HCT116 (cell line): Measurements from ENCODE around the gene OR6B1. TPM values are rescaled to one million over a fixed set of nuclear protein-coding genes. Genes with fewer than 3 reads are reported as not detected.

Experiments
- ATAC-seq: fragments of 200-7000 bp; cut with Tn5 transposase; 2 replicates; pipeline ENCODE4 v1.9.1; 2020; ENCODE audit warnings: mild to moderate bottlenecking, moderate library complexity
- BruUV-seq: library from RNA; stranded (reverse); fragments of 400-500 nt; replicated peaks from 2 replicates; lab custom pipeline; 2021; lab: Mats Ljungman, UMichigan
- CTCF ChIA-PET: fragments of 300-600 bp; sonication (Branson Sonifier 250); formaldehyde crosslinking; loops from one replicate; lab custom pipeline; 2021; ENCODE audit warnings: antibody characterized with exemption; lab: Charles Lee
- POLR2A ChIA-PET: fragments of 300-600, 350-600 bp; sonication (Branson Sonifier 250); formaldehyde crosslinking; loops from one replicate; lab custom pipeline; 2021; ENCODE audit warnings: antibody characterized with exemption; lab: Charles Lee
- RAD21 ChIA-PET, 2 experiments: fragments of 300-600 bp; sonication (Branson Sonifier 250); formaldehyde crosslinking; loops; one replicate each; lab custom pipeline; 2023; ENCODE audit warnings: low total read pairs in 2 of 2; ENCODE audit not compliant: uncharacterized antibody in 2 of 2, unreplicated experiment in 2 of 2, low non-redundant PET in 1 of 2; lab: Charles Lee
- DNase-seq: peaks from one replicate; pipeline ENCODE4 v3.0.0-alpha.2; 2010; ENCODE audit warnings: low read depth, low spot score
- H2AFZ ChIP-seq: fragments of 200-600 bp; shearing (Covaris generic), sonication (generic); 2 replicates; pipeline ENCODE4 v1.6.1; 2017; ENCODE audit warnings: low read depth, mixed run types, mixed read lengths, antibody characterized with exemption, low read length; ENCODE audit not compliant: poor library complexity, severe bottlenecking
- H3K27ac ChIP-seq: 2 replicates; pipeline ENCODE4 v1.5.1; 2012; ENCODE audit warnings: low read depth, low read length
- H3K27me3 ChIP-seq: fragments of 200-600 bp; sonication (generic); 2 replicates; pipeline ENCODE4 v1.6.1; 2016; ENCODE audit warnings: mixed run types, low read length, mixed read lengths; ENCODE audit not compliant: insufficient read depth
- H3K36me3 ChIP-seq, 2 experiments: fragments of 200-500 bp in 1 of 2; fragments of 200-600 bp in 1 of 2; sonication (Bioruptor generic) in 1 of 2; sonication (generic) in 1 of 2; 2 replicates each; pipeline versions ENCODE4 v1.5.1 to v1.6.1; 2014 to 2016; ENCODE audit warnings: low read length in 2 of 2, inconsistent platforms in 1 of 2, mixed read lengths in 1 of 2, mixed run types in 1 of 2; ENCODE audit not compliant: insufficient read depth in 2 of 2, control insufficient read depth in 1 of 2
- H3K4me1 ChIP-seq, 2 experiments: fragments of 200-600 bp in 1 of 2; sonication (generic) in 1 of 2; 2 replicates each; pipeline versions ENCODE4 v1.5.1 to v1.6.1; 2012 to 2017; ENCODE audit warnings: low read length in 2 of 2, inconsistent platforms in 1 of 2, mild to moderate bottlenecking in 1 of 2, mixed read lengths in 1 of 2, mixed run types in 1 of 2, moderate library complexity in 1 of 2; ENCODE audit not compliant: insufficient read depth in 2 of 2, control insufficient read depth in 1 of 2
- H3K4me2 ChIP-seq: fragments of 200-600 bp; sonication (generic); 2 replicates; pipeline ENCODE4 v1.6.1; 2017; ENCODE audit warnings: mixed run types, low read length, mixed read lengths
- H3K4me3 ChIP-seq, 2 experiments: fragments of 200-600 bp in 1 of 2; sonication (generic) in 1 of 2; replicated peaks in 1 of 2; 2 replicates each; pipeline ENCODE4 v1.5.1; 2011 to 2016; ENCODE audit warnings: low read length in 2 of 2, control low read depth in 1 of 2, low read depth in 1 of 2, mild to moderate bottlenecking in 1 of 2, mixed read lengths in 1 of 2, mixed run types in 1 of 2
- H3K79me2 ChIP-seq: fragments of 200-600 bp; sonication (generic); 2 replicates; pipeline ENCODE4 v1.6.1; 2017; ENCODE audit warnings: mild to moderate bottlenecking, mixed run types, low read length, moderate library complexity, mixed read lengths; ENCODE audit not compliant: insufficient read depth
- H3K9ac ChIP-seq: fragments of 200-600 bp; sonication (generic); 2 replicates; pipeline ENCODE4 v1.6.1; 2016; ENCODE audit warnings: low read length, mixed read lengths
- H3K9me2 ChIP-seq: fragments of 200-600 bp; sonication (generic), shearing (Covaris generic); 2 replicates; pipeline ENCODE4 v1.6.1; 2017; ENCODE audit warnings: mixed run types, mild to moderate bottlenecking, moderate library complexity; ENCODE audit not compliant: insufficient read depth
- H3K9me3 ChIP-seq, 2 experiments: fragments of 200-500 bp in 1 of 2; fragments of 200-600 bp in 1 of 2; sonication (Bioruptor generic) in 1 of 2; sonication (generic) in 1 of 2; 2 replicates each; pipeline ENCODE4 v1.6.1; 2014 to 2017; ENCODE audit warnings: low read length in 2 of 2, mixed read lengths in 2 of 2, inconsistent platforms in 1 of 2, low read depth in 1 of 2, mild to moderate bottlenecking in 1 of 2, mixed run types in 1 of 2, moderate library complexity in 1 of 2; ENCODE audit not compliant: control insufficient read depth in 1 of 2, insufficient read depth in 1 of 2
- H4K20me1 ChIP-seq: fragments of 200-600 bp; sonication (generic), shearing (Covaris generic); 2 replicates; pipeline ENCODE4 v1.6.1; 2017; ENCODE audit warnings: mixed run types, mild to moderate bottlenecking, moderate library complexity; ENCODE audit not compliant: insufficient read depth
- CBX3 ChIP-seq: IDR thresholded peaks from 2 replicates; pipeline ENCODE4 v1.6.1; 2012; ENCODE audit warnings: low read depth
- CEBPB ChIP-seq: IDR thresholded peaks from 2 replicates; pipeline ENCODE4 v1.6.1; 2012; ENCODE audit warnings: low read depth
- EGR1 ChIP-seq: IDR thresholded peaks from 2 replicates; pipeline ENCODE4 v1.6.1; 2012; ENCODE audit warnings: low read depth
- EZH2 ChIP-seq: fragments of 200-600 bp; sonication (generic); IDR thresholded peaks from 2 replicates; pipeline ENCODE4 v1.6.1; 2017; ENCODE audit warnings: antibody characterized with exemption, mixed run types
- EZH2phosphoT487 ChIP-seq: fragments of 200-600 bp; IDR thresholded peaks from 2 replicates; pipeline ENCODE4 v1.6.1; 2018; ENCODE audit warnings: antibody characterized with exemption, borderline replicate concordance
- FOSL1 ChIP-seq: IDR thresholded peaks from 2 replicates; pipeline ENCODE4 v1.6.1; 2012; ENCODE audit warnings: low read depth
- MAX ChIP-seq: IDR thresholded peaks from 2 replicates; pipeline ENCODE4 v1.6.1; 2012
- POLR2A ChIP-seq: IDR thresholded peaks from 2 replicates; pipeline ENCODE4 v1.7.0; 2011; ENCODE audit warnings: borderline replicate concordance; ENCODE audit not compliant: insufficient read depth, insufficient read length; ENCODE audit errors: extremely low read depth
- POLR2AphosphoS5 ChIP-seq: IDR thresholded peaks from 2 replicates; pipeline ENCODE4 v1.6.1; 2011; ENCODE audit warnings: mild to moderate bottlenecking, low read depth, low read length, moderate library complexity
- RAD21 ChIP-seq: IDR thresholded peaks from 2 replicates; pipeline ENCODE4 v1.6.1; 2012; ENCODE audit warnings: low read depth, mild to moderate bottlenecking
- REST ChIP-seq: IDR thresholded peaks from 2 replicates; pipeline ENCODE4 v1.6.1; 2012; ENCODE audit warnings: low read depth
- SIN3A ChIP-seq: IDR thresholded peaks from 2 replicates; pipeline ENCODE4 v1.6.1; 2012; ENCODE audit warnings: low read depth
- SP1 ChIP-seq: IDR thresholded peaks from 2 replicates; pipeline ENCODE4 v1.6.1; 2012; ENCODE audit warnings: low read depth
- SRF ChIP-seq: IDR thresholded peaks from 2 replicates; pipeline ENCODE4 v1.6.1; 2012; ENCODE audit warnings: low read depth
- TCF7L2 ChIP-seq: IDR thresholded peaks from 2 replicates; pipeline ENCODE4 v1.7.0; 2011; ENCODE audit warnings: borderline replicate concordance, inconsistent platforms; ENCODE audit not compliant: insufficient read depth, insufficient read length; ENCODE audit errors: extremely low read depth
- YY1 ChIP-seq: IDR thresholded peaks from 2 replicates; pipeline ENCODE4 v1.6.1; 2011; ENCODE audit warnings: low read length, low read depth, moderate library complexity, mild to moderate bottlenecking; ENCODE audit not compliant: insufficient replicate concordance; ENCODE audit errors: extremely low read depth
- ZFX ChIP-seq: fragments of 450-650 bp; IDR thresholded peaks from 2 replicates; pipeline ENCODE4 v1.6.1; 2017
- intact Hi-C: fragments of 100-400 bp; cut with micrococcal nuclease; formaldehyde crosslinking; loops from 2 replicates; pipeline ENCODE4 v1.10.0; 2022
- total RNA-seq: library from RNA; stranded (reverse); gene quantifications from one replicate; pipeline ENCODE4 v1.2.1, GENCODE V29; 2021; ENCODE audit not compliant: unreplicated experiment

Gene OR6B1
- total RNA-seq, 1 experiment from 2014 or later, result not detected

GRCh38 chr7:144032985-144033709 is 33.0 kb downstream of the OR6B1 start:
- ATAC-seq (no peak), DNase-seq (no peak)
- Histone ChIP-seq H3K4me2 (no peak overlapping the region), H3K9ac (no peak overlapping the region), H3K79me2 (no peaks in the 10 kb centered on the region), H2AFZ (no peak overlapping the region), H3K9me3 (no peaks in the 10 kb centered on the region), H3K9me2 (no peaks in the 10 kb centered on the region), H3K27ac (no peak overlapping the region), H4K20me1 (no peaks in the 10 kb centered on the region), H3K4me1 (peaks cover 0 to under 1% of the 10 kb centered on the region in 2 experiments; a peak in 1 of 4 replicates), H3K36me3 (no peaks in the 10 kb centered on the region), H3K4me3 (no peak overlapping the region)
- intact Hi-C loops, result loop anchor here (5.0 kb wide), 1 partner anchor 41 kb away; no protein-coding TSS in a partner anchor
- ChIA-PET RAD21 (no interaction called here), POLR2A (no interaction called here)
- BruUV-seq, result no TSS peak
- TF ChIP-seq POLR2AphosphoS5, result no peak
- no peak for TF ChIP-seq SIN3A
- TF ChIP-seq TCF7L2, result no peak
- no peak for TF ChIP-seq FOSL1
- TF ChIP-seq YY1, result no peak
- TF ChIP-seq SP1, result no peak
- TF ChIP-seq MAX, result no peak
- no peak for TF ChIP-seq RAD21
- no peak for TF ChIP-seq ZFX
- TF ChIP-seq CEBPB, result no peak
- TF ChIP-seq POLR2A, result no peak
- no peak for TF ChIP-seq EZH2
- no peak for TF ChIP-seq EZH2phosphoT487
- no peak for TF ChIP-seq CBX3
- TF ChIP-seq EGR1, result no peak
- no peak for TF ChIP-seq SRF
- TF ChIP-seq REST, result no peak
- TF ChIP-seq, all 23 proteins: peak for 0
- no peaks in the 10 kb centered on the region for H3K27me3 ChIP-seq
- CTCF ChIA-PET, result interaction anchor here (0.8 to 1.4 kb wide), 2 partner anchors 30 to 95 kb away, joined by 3 read pairs; no protein-coding TSS in a partner anchor
